HepG2 (cell line): ENCODE data around the gene ENO2. TPM values are rescaled to one million over a fixed set of nuclear protein-coding genes. Genes with fewer than 3 reads are reported as not detected.

Experiments
- CBFB ChIP-seq: sonication (generic); formaldehyde crosslinking; IDR thresholded peaks from 2 replicates; pipeline ENCODE4 v1.4.0; 2020; ENCODE audit warnings: missing genetic modification reagents
- FOXJ3 ChIP-seq: sonication (generic); formaldehyde crosslinking; IDR thresholded peaks from 2 replicates; pipeline ENCODE4 v1.4.0; 2020; ENCODE audit warnings: missing genetic modification reagents, mild to moderate bottlenecking, borderline replicate concordance
- GZF1 ChIP-seq: sonication (generic); formaldehyde crosslinking; IDR thresholded peaks from 2 replicates; pipeline ENCODE4 v1.5.1; 2020; ENCODE audit warnings: mild to moderate bottlenecking, missing genetic modification reagents
- HNRNPUL1 ChIP-seq: fragments of 200-400 bp; formaldehyde crosslinking; IDR thresholded peaks from 2 replicates; pipeline ENCODE4 v1.6.1; 2017; ENCODE audit warnings: low read depth, mild to moderate bottlenecking, low read length, moderate library complexity
- JDP2 ChIP-seq: sonication (generic); formaldehyde crosslinking; IDR thresholded peaks from 2 replicates; pipeline ENCODE4 v1.8.1; 2022; ENCODE audit warnings: missing genetic modification reagents, borderline replicate concordance
- KAT2B ChIP-seq: fragments of 150-350 bp; IDR thresholded peaks from 2 replicates; pipeline ENCODE4 v1.6.1; 2014; ENCODE audit warnings: low read depth, low read length, borderline replicate concordance
- KMT2B ChIP-seq: IDR thresholded peaks from 2 replicates; pipeline ENCODE4 v1.6.1; 2016; ENCODE audit warnings: missing genetic modification reagents, missing compliant biosample characterization
- MNT ChIP-seq: fragments of 450-650 bp; IDR thresholded peaks from 2 replicates; pipeline ENCODE4 v1.6.1; 2016
- NBN ChIP-seq: fragments of 450-650 bp; conservative IDR thresholded peaks from 2 replicates; pipeline ENCODE4 v1.6.1; 2017
- NCOA5 ChIP-seq: sonication (generic); formaldehyde crosslinking; IDR thresholded peaks from 2 replicates; pipeline ENCODE4 v1.4.0; 2020; ENCODE audit warnings: missing genetic modification reagents
- NFKBIZ ChIP-seq: IDR thresholded peaks from 2 replicates; pipeline ENCODE4 v1.6.1; 2018; ENCODE audit warnings: missing genetic modification reagents, missing compliant biosample characterization
- NONO ChIP-seq, 2 experiments: fragments of 450-650 bp in 1 of 2; sonication (generic) in 1 of 2; formaldehyde crosslinking in 1 of 2; IDR thresholded peaks in 1 of 2; conservative IDR thresholded peaks in 1 of 2; 2 replicates each; pipeline versions ENCODE4 v1.6.1 to v1.8.0; 2017 to 2022; ENCODE audit warnings: mild to moderate bottlenecking in 1 of 2, missing genetic modification reagents in 1 of 2, moderate library complexity in 1 of 2
- RFX5 ChIP-seq: IDR thresholded peaks from 2 replicates; pipeline ENCODE4 v1.6.1; 2011; ENCODE audit warnings: low read depth, low read length, improper control_type of control experiment
- SAP130 ChIP-seq: IDR thresholded peaks from 2 replicates; pipeline ENCODE4 v1.6.1; 2016; ENCODE audit warnings: low read depth
- SIN3B ChIP-seq: fragments of 150-350 bp; IDR thresholded peaks from 2 replicates; pipeline ENCODE4 v1.6.1; 2014; ENCODE audit warnings: low read length
- TBX2 ChIP-seq: sonication (generic); formaldehyde crosslinking; IDR thresholded peaks from 2 replicates; pipeline ENCODE4 v1.5.0; 2020; ENCODE audit warnings: missing genetic modification reagents, mild to moderate bottlenecking, borderline replicate concordance
- TFE3 ChIP-seq: IDR thresholded peaks from 2 replicates; pipeline ENCODE4 v1.6.1; 2016
- TSC22D2 ChIP-seq: sonication (generic); formaldehyde crosslinking; IDR thresholded peaks from 2 replicates; pipeline ENCODE4 v1.5.1; 2020; ENCODE audit warnings: missing genetic modification reagents, mild to moderate bottlenecking, borderline replicate concordance
- ZFP36 ChIP-seq: fragments of 150-350 bp; IDR thresholded peaks from 2 replicates; pipeline ENCODE4 v1.6.1; 2018; ENCODE audit warnings: borderline replicate concordance, low read length, low read depth; ENCODE audit not compliant: partially characterized antibody
- ZFP37 ChIP-seq: sonication (generic); formaldehyde crosslinking; IDR thresholded peaks from 2 replicates; pipeline ENCODE4 v1.4.0; 2020; ENCODE audit warnings: missing genetic modification reagents, borderline replicate concordance
- ZFP41 ChIP-seq: sonication (generic); formaldehyde crosslinking; IDR thresholded peaks from 2 replicates; pipeline ENCODE4 v1.4.0; 2020; ENCODE audit warnings: mild to moderate bottlenecking, missing genetic modification reagents, borderline replicate concordance
- ZIK1 ChIP-seq: sonication (generic); formaldehyde crosslinking; IDR thresholded peaks from 2 replicates; pipeline ENCODE4 v1.5.0; 2020; ENCODE audit warnings: mild to moderate bottlenecking, low read depth, missing genetic modification reagents, borderline replicate concordance
- ZNF501 ChIP-seq: sonication (generic); formaldehyde crosslinking; IDR thresholded peaks from 2 replicates; pipeline ENCODE4 v1.5.1; 2020; ENCODE audit warnings: mild to moderate bottlenecking, moderate library complexity, missing genetic modification reagents
- ZNF891 ChIP-seq: sonication (generic); formaldehyde crosslinking; IDR thresholded peaks from 2 replicates; pipeline ENCODE4 v1.5.0; 2020; ENCODE audit warnings: mild to moderate bottlenecking, missing genetic modification reagents
- polyA plus RNA-seq, 8 experiments: library from polyadenylated mRNA; depleted of rRNA in 3 of 8; stranded (reverse) in 7 of 8; unstranded in 1 of 8; fragments of >200 nt; fragmentation: Illumina TruSeq in 4 of 8; extraction: Trizol in 4 of 8; gene quantifications; 2 replicates each; pipeline versions ENCODE4 v1.2.1 to v1.2.3, GENCODE V29; 2011 to 2016; ENCODE audit warnings: low read depth in 4 of 8, missing spikeins in 1 of 8, mixed read lengths in 1 of 8; ENCODE audit not compliant: insufficient read depth in 1 of 8
- total RNA-seq, 5 experiments: library from RNA; depleted of rRNA; stranded (reverse); fragments of >200 nt; fragmentation: Illumina TruSeq; extraction: Trizol; gene quantifications; 2 replicates each; pipeline ENCODE4 v1.2.3, GENCODE V29; 2016; ENCODE audit warnings: low read depth in 1 of 5
- TF ChIP-seq, protein P1 (sequence below): sonication (generic); formaldehyde crosslinking; IDR thresholded peaks from 2 replicates; pipeline ENCODE4 v1.4.0; 2020; ENCODE audit warnings: missing genetic modification reagents
- TF ChIP-seq, protein P2 (sequence below): sonication (generic); formaldehyde crosslinking; IDR thresholded peaks from 2 replicates; pipeline ENCODE4 v1.4.0; 2020; ENCODE audit warnings: mild to moderate bottlenecking, missing genetic modification reagents

The ENO2 gene
- total and polyA plus RNA-seq, 2 of the 13 experiments (the other 11 are each of a cell fraction or from before 2014, with no cell fraction given): 19.3 to 136 TPM

DNA sequence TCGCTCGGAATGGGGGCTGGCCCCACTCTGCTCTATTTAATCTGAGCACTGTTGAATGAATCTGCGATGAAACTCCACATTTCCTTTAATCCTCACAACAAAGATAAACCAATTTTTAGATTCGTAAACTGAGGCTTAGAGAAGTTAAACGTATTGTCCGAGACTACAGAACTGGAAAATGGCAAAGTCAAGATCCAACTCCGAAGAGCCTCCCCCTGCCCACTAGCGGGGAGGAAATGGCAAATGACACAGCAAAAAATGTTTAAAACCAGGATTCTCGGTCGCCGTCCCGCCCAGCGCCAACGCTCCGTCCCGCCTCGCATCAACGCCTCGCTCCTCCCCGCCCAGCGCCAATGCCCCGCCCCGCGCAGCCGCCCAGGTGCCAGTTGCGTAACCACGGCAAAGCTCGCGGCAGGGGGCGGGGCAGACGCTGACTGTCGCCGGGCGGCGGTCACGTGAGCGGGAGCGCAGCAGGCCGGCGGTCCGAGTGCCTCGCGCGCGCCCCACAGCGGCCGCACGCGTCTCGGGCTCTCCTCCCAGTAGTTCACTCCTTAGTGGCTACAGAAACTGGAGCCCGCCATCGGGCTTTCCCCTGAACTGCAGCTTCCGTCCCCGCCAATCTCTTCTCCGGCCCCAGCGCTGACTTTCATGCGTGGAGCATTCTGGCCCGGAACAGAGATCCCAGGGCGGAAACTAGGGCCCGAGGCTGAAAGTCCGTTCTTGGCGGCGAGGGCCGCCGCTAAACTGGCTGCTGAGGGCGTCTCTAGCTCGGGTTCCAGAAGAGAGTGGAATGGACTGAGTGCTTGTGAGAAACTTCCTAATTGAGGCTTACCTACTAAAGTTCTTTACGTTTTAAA, 23.4 kb upstream of the ENO2 start (continued):
- TF ChIP-seq ZNF891 (no peak), KMT2B (CRISPR knock-in tag) (no peak; the same call in 1 of the 2 replicates), NCOA5 (CRISPR knock-in tag) (no peak), RFX5 (peak; percentile 36; the same call in 1 of the 2 replicates), ZIK1 (CRISPR knock-in tag) (peak; percentile 73; the same call in 1 of the 2 replicates), ZFP41 (no peak), SAP130 (CRISPR knock-in tag) (peak; percentile 95), ZFP36 (no peak), MNT (peak; percentile 46), NBN (no peak), SIN3B (no peak), ZFP37 (CRISPR knock-in tag) (no peak), FOXJ3 (CRISPR knock-in tag) (0 out of 2 replicates have a peak, but pooled peaks have one; percentile 26), HNRNPUL1 (no peak), NFKBIZ (CRISPR knock-in tag) (no peak), TFE3 (CRISPR knock-in tag) (peak; percentile 90), CBFB (CRISPR knock-in tag) (peak; percentile 72; the same call in 1 of the 2 replicates), ZNF501 (CRISPR knock-in tag) (peak; percentile 69), GZF1 (CRISPR knock-in tag) (no peak), NONO (IDR thresholded peaks at IDR 0.05) (no peak), NONO (CRISPR knock-in tag; conservative IDR thresholded peaks at IDR 0.05) (peak; percentile 94), TSC22D2 (peak; percentile 75; the same call in 1 of the 2 replicates), JDP2 (CRISPR knock-in tag) (no peak), KAT2B (no peak), TBX2 (CRISPR knock-in tag) (peak; percentile 94)
- TF ChIP-seq, protein P1, sequence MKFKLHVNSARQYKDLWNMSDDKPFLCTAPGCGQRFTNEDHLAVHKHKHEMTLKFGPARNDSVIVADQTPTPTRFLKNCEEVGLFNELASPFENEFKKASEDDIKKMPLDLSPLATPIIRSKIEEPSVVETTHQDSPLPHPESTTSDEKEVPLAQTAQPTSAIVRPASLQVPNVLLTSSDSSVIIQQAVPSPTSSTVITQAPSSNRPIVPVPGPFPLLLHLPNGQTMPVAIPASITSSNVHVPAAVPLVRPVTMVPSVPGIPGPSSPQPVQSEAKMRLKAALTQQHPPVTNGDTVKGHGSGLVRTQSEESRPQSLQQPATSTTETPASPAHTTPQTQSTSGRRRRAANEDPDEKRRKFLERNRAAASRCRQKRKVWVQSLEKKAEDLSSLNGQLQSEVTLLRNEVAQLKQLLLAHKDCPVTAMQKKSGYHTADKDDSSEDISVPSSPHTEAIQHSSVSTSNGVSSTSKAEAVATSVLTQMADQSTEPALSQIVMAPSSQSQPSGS: peak; percentile 57; the same call in 1 of the 2 replicates
- TF ChIP-seq, protein P2, sequence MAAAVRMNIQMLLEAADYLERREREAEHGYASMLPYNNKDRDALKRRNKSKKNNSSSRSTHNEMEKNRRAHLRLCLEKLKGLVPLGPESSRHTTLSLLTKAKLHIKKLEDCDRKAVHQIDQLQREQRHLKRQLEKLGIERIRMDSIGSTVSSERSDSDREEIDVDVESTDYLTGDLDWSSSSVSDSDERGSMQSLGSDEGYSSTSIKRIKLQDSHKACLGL (CRISPR knock-in tag): no peak; the same call in 1 of the 2 replicates
